Fibroblast of the aortic adventitia (primary cell): ENCODE results near the gene CKMT2. TPM values are rescaled to one million over a fixed set of nuclear protein-coding genes. Genes with fewer than 3 reads are reported as not detected.

Experiments
- DNase-seq: peaks from one replicate; pipeline ENCODE4 v3.0.0-alpha.2; 2010; ENCODE audit warnings: low read depth
- H3K4me3 ChIP-seq: 2 replicates; pipeline ENCODE4 v1.5.1; 2011; ENCODE audit warnings: low read depth, mild to moderate bottlenecking, control low read depth, low read length, moderate library complexity
- total RNA-seq: library from RNA; depleted of rRNA; stranded (reverse); fragments of >200 nt; gene quantifications from 2 replicates; pipeline ENCODE4 v1.2.3, GENCODE V29; 2012; ENCODE audit warnings: low replicate concordance
- TF ChIP-seq, protein P1 (sequence below): IDR thresholded peaks from 2 replicates; pipeline ENCODE4 v1.5.1; 2011; ENCODE audit warnings: mild to moderate bottlenecking, low read length, control low read depth, inconsistent platforms; ENCODE audit not compliant: insufficient read depth

The CKMT2 gene
- total RNA-seq, 1 donor = 1.4 TPM

DNA sequence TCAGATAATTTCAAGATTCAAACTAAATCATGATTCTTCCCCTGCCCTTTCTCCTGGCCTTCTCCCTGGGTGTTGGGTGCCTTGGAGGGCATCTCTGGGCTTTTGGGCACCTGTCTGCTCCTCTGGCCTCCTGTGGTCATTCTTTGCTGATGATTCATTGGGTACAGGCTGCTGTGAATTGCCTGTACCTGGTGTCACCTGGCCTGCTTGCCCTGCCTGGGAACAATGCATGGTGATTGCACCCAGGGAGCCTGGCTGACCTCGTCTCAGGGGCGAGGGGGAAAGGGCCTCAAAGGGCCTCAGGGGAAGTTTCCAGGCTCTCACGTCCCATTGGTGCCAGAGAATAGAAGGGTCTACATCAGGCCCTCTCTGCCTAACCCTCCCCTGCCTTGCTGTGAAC lies 20.1 kb upstream of the CKMT2 start:
- TF ChIP-seq, protein P1, sequence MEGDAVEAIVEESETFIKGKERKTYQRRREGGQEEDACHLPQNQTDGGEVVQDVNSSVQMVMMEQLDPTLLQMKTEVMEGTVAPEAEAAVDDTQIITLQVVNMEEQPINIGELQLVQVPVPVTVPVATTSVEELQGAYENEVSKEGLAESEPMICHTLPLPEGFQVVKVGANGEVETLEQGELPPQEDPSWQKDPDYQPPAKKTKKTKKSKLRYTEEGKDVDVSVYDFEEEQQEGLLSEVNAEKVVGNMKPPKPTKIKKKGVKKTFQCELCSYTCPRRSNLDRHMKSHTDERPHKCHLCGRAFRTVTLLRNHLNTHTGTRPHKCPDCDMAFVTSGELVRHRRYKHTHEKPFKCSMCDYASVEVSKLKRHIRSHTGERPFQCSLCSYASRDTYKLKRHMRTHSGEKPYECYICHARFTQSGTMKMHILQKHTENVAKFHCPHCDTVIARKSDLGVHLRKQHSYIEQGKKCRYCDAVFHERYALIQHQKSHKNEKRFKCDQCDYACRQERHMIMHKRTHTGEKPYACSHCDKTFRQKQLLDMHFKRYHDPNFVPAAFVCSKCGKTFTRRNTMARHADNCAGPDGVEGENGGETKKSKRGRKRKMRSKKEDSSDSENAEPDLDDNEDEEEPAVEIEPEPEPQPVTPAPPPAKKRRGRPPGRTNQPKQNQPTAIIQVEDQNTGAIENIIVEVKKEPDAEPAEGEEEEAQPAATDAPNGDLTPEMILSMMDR = no peak
- DNase-seq = no peak
- H3K4me3 ChIP-seq = no peak overlapping the region

- no peak for DNase-seq
- TF ChIP-seq, protein P1 = no peak
- no peak overlapping the region for H3K4me3 ChIP-seq
These were observed 18.3 kb upstream of the CKMT2 start for GRCh38 chr5:81214848-81215247.

DNA sequence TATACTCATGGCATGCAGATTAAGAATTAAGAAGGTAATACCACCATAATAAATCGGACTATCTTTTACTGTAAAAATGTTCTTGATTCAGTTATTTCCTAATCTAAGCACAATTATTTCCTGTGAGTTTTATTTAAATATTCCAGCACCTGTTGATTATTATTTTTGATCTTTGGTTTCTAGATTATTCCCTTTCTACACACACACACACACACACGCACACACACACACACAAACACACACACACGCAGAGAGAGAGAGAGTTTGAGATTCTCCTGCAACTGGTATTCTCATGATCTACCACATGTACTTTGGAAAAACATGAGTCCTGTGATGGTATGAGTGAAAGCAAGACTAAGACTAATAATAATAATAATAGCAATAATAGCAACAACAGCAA lies 17.0 kb upstream of the CKMT2 start:
- TF ChIP-seq, protein P1 = no peak
- DNase-seq = no peak
- H3K4me3 ChIP-seq = no peak overlapping the region

- H3K4me3 ChIP-seq = no peak overlapping the region
- DNase-seq = no peak
- TF ChIP-seq, protein P1 = no peak
These were observed 13.7 kb upstream of the CKMT2 start for GRCh38 chr5:81219389-81219788.

- DNase-seq = no peak
- H3K4me3 ChIP-seq = no peak overlapping the region
- TF ChIP-seq, protein P1 = no peak
These were observed 10.8 kb upstream of the CKMT2 start for GRCh38 chr5:81222285-81222684.

DNA sequence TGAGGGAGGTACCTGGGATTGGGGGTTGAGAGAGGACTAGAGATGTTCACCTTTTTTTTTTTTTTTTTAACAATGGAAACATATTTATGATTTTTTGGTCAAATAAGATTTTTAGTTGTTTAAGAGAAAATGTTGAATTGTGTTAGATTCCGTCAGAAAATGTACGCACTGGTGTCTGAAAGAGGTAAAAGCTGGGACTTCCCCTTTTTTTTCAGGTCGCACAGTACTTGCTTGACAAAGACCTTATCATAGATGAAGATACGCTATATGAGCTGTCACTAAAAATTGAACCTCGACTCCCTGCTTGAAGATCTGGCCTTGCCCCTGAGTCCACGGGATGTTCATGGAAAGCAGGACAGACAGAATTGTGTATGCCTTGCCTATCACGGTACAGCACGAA lies 7.7 kb upstream of the CKMT2 start:
- TF ChIP-seq, protein P1 = no peak
- no peak overlapping the region for H3K4me3 ChIP-seq
- DNase-seq = no peak

DNA sequence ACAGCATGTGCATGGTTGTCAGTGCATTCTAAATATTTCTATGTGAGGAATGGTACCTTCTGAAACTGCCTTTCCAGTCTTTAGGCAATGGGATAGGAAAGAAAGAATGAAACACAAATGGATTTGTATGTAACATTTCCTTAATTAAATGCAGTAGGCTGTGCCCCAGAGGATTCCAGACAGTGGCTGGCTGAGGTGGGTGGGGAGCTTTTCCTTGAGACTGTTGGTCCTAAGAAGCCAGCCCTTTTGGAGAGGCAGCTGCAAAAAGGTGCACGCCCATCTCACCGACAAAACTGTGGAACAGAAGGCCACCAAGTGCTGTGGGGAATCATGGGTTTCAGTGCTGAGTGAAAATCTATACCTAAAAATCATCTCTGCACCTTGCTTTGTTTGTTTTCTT lies 6.8 kb upstream of the CKMT2 start:
- no peak for DNase-seq
- TF ChIP-seq, protein P1 = no peak
- no peak overlapping the region for H3K4me3 ChIP-seq
